ENCODE data around the gene PRKCG. TPM values are rescaled to one million over a fixed set of nuclear protein-coding genes. Genes with fewer than 3 reads are reported as not detected.
A peak's percentile ranks its signal among the peaks of the same experiment; 100 is the strongest.

PRKCG gene
- total and polyA plus RNA-seq, 2 of the 8 experiments (the other 6 are each of a cell fraction or from before 2014, with no cell fraction given): 6.1 to 10.6 TPM

- H3K56ac ChIP-seq (replicated peaks; ENCODE audit: insufficient read length, low read depth, low read length): no peak overlapping the region
- H4K91ac ChIP-seq (replicated peaks; ENCODE audit: insufficient read length, low read length): peak overlapping the region; percentile 36
- peaks cover 3 to 25% (median 8%) of the 10 kb centered on the region in 4 experiments for H3K4me1 ChIP-seq (replicated peaks in 1 of 4; ENCODE audit: control insufficient read depth in 3 of 4, insufficient read depth in 4 of 4, low read length in 3 of 4)
- no peaks in the 10 kb centered on the region for H3K79me1 ChIP-seq (ENCODE audit: low read depth, low read length)
- ChIA-PET CTCF (ENCODE audit: partially characterized antibody) (interaction anchor here (0.9 to 1.9 kb wide), 10 partner anchors 9 to 144 kb away, joined by 3 to 7 read pairs (median 3); no protein-coding TSS in a partner anchor), POLR2A (ENCODE audit: partially characterized antibody) (interaction anchor here (0.6 to 4.5 kb wide), 15 partner anchors 9 to 218 kb away, joined by 3 to 96 read pairs (median 4); partner anchors contain the start of genes CACNG7 and MYADM)
- peak overlapping the region; percentile 34; the same call in 1 of the 2 replicates for H2AFZ ChIP-seq (ENCODE audit: low read length)
- H2BK12ac ChIP-seq (ENCODE audit: low read depth, low read length): peak overlapping the region; percentile 84
- H3K36me3 ChIP-seq (ENCODE audit: control insufficient read depth in 2 of 4, insufficient read depth in 4 of 4, low read length in 3 of 4): peaks cover 0 to 14% (median 4%) of the 10 kb centered on the region in 4 experiments; a peak in 5 of 8 replicates
- WGBS, 2 experiments (ENCODE audit: extremely low coverage in 1 of 2, insufficient coverage in 1 of 2, insufficient read length in 1 of 2, insufficient replicate concordance in 2 of 2, low coverage in 1 of 2, low lambda C conversion rate in 2 of 2, missing lambda C conversion rate in 1 of 2): 3% methylated on average over 48 of the region's 51 CpGs; no CpG with 5 or more reads in 1 of the 2 experiments
- peak overlapping the region; percentile 99 for H3K18ac ChIP-seq (ENCODE audit: extremely low read depth, low read length)
- H3K79me2 ChIP-seq (ENCODE audit: control insufficient read depth in 1 of 2, insufficient read depth in 2 of 2, low read length in 2 of 2): no peaks in the 10 kb centered on the region; a peak in 1 of 4 replicates
- H4K8ac ChIP-seq (ENCODE audit: extremely low read depth, insufficient read depth, low read length): peak overlapping the region; percentile 78
- H3K4me3 ChIP-seq (ENCODE audit: extremely low read depth in 1 of 4, insufficient read depth in 2 of 4, low read depth in 3 of 4, low read length in 4 of 4): peak overlapping the region; percentile 44 to 64 (median 60)
- peak overlapping the region; percentile 98 for H2BK15ac ChIP-seq (ENCODE audit: low read length)
- H3K23me2 ChIP-seq (ENCODE audit: low read depth, low read length): peaks cover 24% of the 10 kb centered on the region
- no peak overlapping the region for H3K23ac ChIP-seq (ENCODE audit: insufficient read length)
- FAIRE-seq (peak; percentile 36), DNase-seq (ENCODE audit: low read depth in 1 of 2, low spot score in 2 of 2) (peak; percentile 92 to 100)
- peak overlapping the region; percentile 18; the same call in 1 of the 2 replicates for H2BK20ac ChIP-seq (ENCODE audit: low read length)
- H3K14ac ChIP-seq (ENCODE audit: insufficient read length): no peak overlapping the region
- peak overlapping the region; percentile 8 to 75 (median 69) for H3K9ac ChIP-seq (replicated peaks in 1 of 4; ENCODE audit: extremely low read depth in 1 of 4, low read depth in 3 of 4, low read length in 3 of 4)
- H3K4ac ChIP-seq (replicated peaks; ENCODE audit: insufficient read length, low read depth, low read length): no peak overlapping the region
- H3K27me3 ChIP-seq (replicated peaks in 1 of 4; ENCODE audit: control insufficient read depth in 3 of 4, extremely low read depth in 1 of 4, insufficient read depth in 3 of 4, low read length in 3 of 4): peaks cover 0 to 11% (median 3%) of the 10 kb centered on the region in 4 experiments; a peak in 4 of 7 replicates
- H3K9me3 ChIP-seq (ENCODE audit: insufficient read depth in 2 of 2, low read depth in 1 of 2, low read length in 1 of 2): no peaks in the 10 kb centered on the region
- peak overlapping the region; percentile 69 for H3K27ac ChIP-seq (ENCODE audit: low read depth, low read length)
- H4K5ac ChIP-seq (ENCODE audit: insufficient read length, low read depth, low read length): peak overlapping the region; percentile 79
- H2AK5ac ChIP-seq (ENCODE audit: low read depth, low read length): peak overlapping the region; percentile 53; the same call in 1 of the 2 replicates
- peak overlapping the region; percentile 94 for H2BK5ac ChIP-seq (ENCODE audit: low read depth, low read length)
- no peak overlapping the region for H2BK120ac ChIP-seq (replicated peaks; ENCODE audit: low read depth, low read length)
- H4K20me1 ChIP-seq (replicated peaks in 1 of 2; ENCODE audit: control insufficient read depth in 1 of 2, insufficient read depth in 2 of 2, low read length in 2 of 2): no peaks in the 10 kb centered on the region
- peak overlapping the region; percentile 72 for H3K4me2 ChIP-seq (ENCODE audit: insufficient read depth in 1 of 2, low read depth in 2 of 2, low read length in 2 of 2)
- TF ChIP-seq POLR2A (IDR thresholded peaks at IDR 0.05; ENCODE audit: control extremely low read depth in 1 of 2, low read depth in 2 of 2, low read length in 2 of 2) (peak in 1 of 2 experiments; percentile 74; a peak in 2 of 3 replicates), SIX5 (IDR thresholded peaks at IDR 0.05; ENCODE audit: low read depth, low read length) (peak; percentile 91), BACH1 (IDR thresholded peaks at IDR 0.05; ENCODE audit: low read length) (no peak), MAFK (IDR thresholded peaks at IDR 0.05; ENCODE audit: low read depth, low read length) (no peak), POU5F1 (IDR thresholded peaks at IDR 0.05; ENCODE audit: low read depth, low read length) (no peak), TEAD4 (IDR thresholded peaks at IDR 0.05; ENCODE audit: low read depth, low read length) (no peak), EGR1 (IDR thresholded peaks at IDR 0.05; ENCODE audit: borderline replicate concordance, low read depth, low read length) (no peak), HDAC6 (IDR thresholded peaks at IDR 0.05; ENCODE audit: low read depth, low read length) (no peak), CHD2 (IDR thresholded peaks at IDR 0.05; ENCODE audit: low read length) (peak; percentile 54; the same call in 1 of the 2 replicates), BCL11A (IDR thresholded peaks at IDR 0.05; ENCODE audit: low read depth in 2 of 2, low read length in 2 of 2) (no peak), TAF7 (optimal IDR thresholded peaks at IDR 0.05; ENCODE audit: borderline replicate concordance, low read depth, low read length) (peak; percentile 55), SIRT6 (IDR thresholded peaks at IDR 0.05; ENCODE audit: low read length) (no peak)
Observed at GRCh38 chr19:53879140-53880081, 2.6 kb upstream of the PRKCG start.
